ENCODE data around the gene SNX22.
A peak's percentile ranks its signal among the peaks of the same experiment; 100 is the strongest.

The SNX22 gene

DNA sequence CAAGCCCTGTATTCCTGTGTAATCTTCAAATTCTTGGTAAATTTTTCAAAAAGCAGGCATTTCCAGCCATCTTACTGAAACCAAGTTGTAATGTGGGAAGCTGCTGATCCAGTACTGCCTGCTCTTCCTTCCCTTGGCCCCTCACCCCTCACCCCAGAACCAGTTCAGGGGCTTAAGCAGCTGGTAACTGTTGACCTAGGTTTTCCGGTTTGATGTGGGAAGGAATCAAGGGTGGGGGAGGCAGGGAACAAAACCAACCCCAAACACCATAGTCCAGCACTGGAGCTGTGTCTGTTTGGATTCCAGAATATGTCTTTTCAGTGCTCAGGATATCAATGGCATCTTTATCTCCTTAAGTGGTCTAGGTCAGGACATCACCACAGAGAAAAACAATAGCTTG lies 29.1 kb upstream of the SNX22 start:
- Mint-ChIP-seq H3K36me3 (ENCODE audit: insufficient read depth) (peaks cover 70% of the 10 kb centered on the region), H3K4me1 (no peaks in the 10 kb centered on the region), H3K27me3 (no peaks in the 10 kb centered on the region), H3K27ac (ENCODE audit: low read depth) (no peak overlapping the region), H3K9me3 (no peaks in the 10 kb centered on the region), H3K4me3 (no peak overlapping the region)
- ATAC-seq (replicated peaks; ENCODE audit: extremely low read depth, poor library complexity, severe bottlenecking): no peak
- no peak for DNase-seq (ENCODE audit: low spot score in 2 of 2)

DNA sequence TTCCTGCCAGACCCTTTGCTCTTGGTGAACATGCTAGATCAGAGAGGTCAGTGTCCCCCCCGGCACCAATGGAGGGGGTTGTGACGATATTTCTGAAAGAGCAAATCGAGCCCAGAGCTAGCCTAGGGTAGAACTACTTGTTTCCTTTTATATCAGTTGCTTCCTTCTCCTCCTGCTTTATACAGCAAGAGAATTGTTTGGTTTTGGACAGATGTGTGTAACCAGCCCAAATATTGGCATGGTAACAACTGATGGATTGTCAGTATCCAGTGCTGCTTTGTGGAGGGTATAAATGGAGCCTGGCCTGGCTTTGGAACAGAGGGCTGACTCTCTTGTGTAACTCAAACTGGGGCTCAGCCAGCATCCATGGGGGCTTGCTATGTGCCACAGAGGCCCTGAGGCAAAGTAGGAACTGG lies 28.6 kb upstream of the SNX22 start:
- DNase-seq (ENCODE audit: low spot score in 2 of 2) (no peak), ATAC-seq (replicated peaks; ENCODE audit: extremely low read depth, poor library complexity, severe bottlenecking) (no peak)
- H3K27ac Mint-ChIP-seq (ENCODE audit: low read depth): no peak overlapping the region
- no peak overlapping the region for H3K4me3 Mint-ChIP-seq
- no peaks in the 10 kb centered on the region for H3K4me1 Mint-ChIP-seq
- no peaks in the 10 kb centered on the region for H3K27me3 Mint-ChIP-seq
- H3K36me3 Mint-ChIP-seq (ENCODE audit: insufficient read depth): peaks cover 72% of the 10 kb centered on the region
- H3K9me3 Mint-ChIP-seq: no peaks in the 10 kb centered on the region

- Mint-ChIP-seq H3K27me3 (no peaks in the 10 kb centered on the region), H3K9me3 (no peaks in the 10 kb centered on the region), H3K27ac (ENCODE audit: low read depth) (no peak overlapping the region), H3K4me3 (no peak overlapping the region), H3K36me3 (ENCODE audit: insufficient read depth) (peaks cover 76% of the 10 kb centered on the region), H3K4me1 (no peaks in the 10 kb centered on the region)
- no peak for DNase-seq (ENCODE audit: low spot score in 2 of 2)
- ATAC-seq (replicated peaks; ENCODE audit: extremely low read depth, poor library complexity, severe bottlenecking): no peak
Measured at GRCh38 chr15:64125978-64126377, 25.6 kb upstream of the SNX22 start.

- Mint-ChIP-seq H3K4me3 (no peak overlapping the region), H3K27ac (ENCODE audit: low read depth) (peak overlapping the region; percentile 16), H3K9me3 (no peaks in the 10 kb centered on the region), H3K4me1 (no peaks in the 10 kb centered on the region), H3K27me3 (no peaks in the 10 kb centered on the region), H3K36me3 (ENCODE audit: insufficient read depth) (peaks cover 82% of the 10 kb centered on the region)
- DNase-seq (ENCODE audit: low spot score in 2 of 2) (no peak), ATAC-seq (replicated peaks; ENCODE audit: extremely low read depth, poor library complexity, severe bottlenecking) (no peak)
Measured at GRCh38 chr15:64127521-64128270, 23.8 kb upstream of the SNX22 start.

DNA sequence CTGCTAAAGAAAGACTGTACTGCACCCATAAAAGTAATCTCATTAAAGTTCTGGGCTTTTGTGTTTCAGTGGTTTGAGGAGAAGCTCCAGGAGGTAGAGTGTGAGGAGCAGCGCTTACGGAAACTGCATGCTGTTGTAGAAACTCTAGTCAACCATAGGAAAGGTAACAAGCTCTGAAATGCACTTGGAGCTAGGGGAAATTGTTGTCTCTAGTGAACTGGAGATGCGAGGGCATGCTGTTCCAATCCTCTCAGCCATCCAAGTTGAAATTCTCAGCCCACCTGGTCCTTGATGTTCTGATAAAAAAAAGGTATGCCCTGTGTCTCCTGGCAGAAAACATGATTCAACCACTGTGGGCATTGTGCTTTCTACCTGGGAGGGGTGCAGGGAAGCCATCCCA lies 21.4 kb upstream of the SNX22 start:
- no peak for DNase-seq (ENCODE audit: low spot score in 2 of 2)
- Mint-ChIP-seq H3K27ac (ENCODE audit: low read depth) (no peak overlapping the region), H3K4me3 (no peak overlapping the region), H3K9me3 (no peaks in the 10 kb centered on the region), H3K36me3 (ENCODE audit: insufficient read depth) (peaks cover 82% of the 10 kb centered on the region), H3K4me1 (no peaks in the 10 kb centered on the region), H3K27me3 (no peaks in the 10 kb centered on the region)
- no peak for ATAC-seq (replicated peaks; ENCODE audit: extremely low read depth, poor library complexity, severe bottlenecking)

DNA sequence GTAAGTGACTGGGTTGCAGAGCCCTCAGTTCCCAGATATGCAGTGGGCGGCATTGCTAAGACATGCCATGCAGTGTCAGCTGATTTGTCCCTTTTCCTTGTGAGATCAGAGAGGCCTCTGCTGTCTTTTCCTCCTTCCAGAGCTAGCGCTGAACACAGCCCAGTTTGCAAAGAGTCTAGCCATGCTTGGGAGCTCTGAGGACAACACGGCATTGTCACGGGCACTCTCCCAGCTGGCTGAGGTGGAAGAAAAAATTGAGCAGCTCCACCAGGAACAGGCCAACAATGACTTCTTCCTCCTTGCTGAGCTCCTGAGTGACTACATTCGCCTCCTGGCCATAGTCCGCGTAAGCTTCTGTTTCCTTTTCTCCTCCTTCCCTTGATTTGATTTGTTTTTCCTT lies 20.0 kb upstream of the SNX22 start:
- ATAC-seq (replicated peaks; ENCODE audit: extremely low read depth, poor library complexity, severe bottlenecking) (no peak), DNase-seq (ENCODE audit: low spot score in 2 of 2) (no peak)
- H3K4me1 Mint-ChIP-seq: no peaks in the 10 kb centered on the region
- H3K9me3 Mint-ChIP-seq: no peaks in the 10 kb centered on the region
- H3K27ac Mint-ChIP-seq (ENCODE audit: low read depth): no peak overlapping the region
- H3K4me3 Mint-ChIP-seq: no peak overlapping the region
- peaks cover 84% of the 10 kb centered on the region for H3K36me3 Mint-ChIP-seq (ENCODE audit: insufficient read depth)
- H3K27me3 Mint-ChIP-seq: no peaks in the 10 kb centered on the region

DNA sequence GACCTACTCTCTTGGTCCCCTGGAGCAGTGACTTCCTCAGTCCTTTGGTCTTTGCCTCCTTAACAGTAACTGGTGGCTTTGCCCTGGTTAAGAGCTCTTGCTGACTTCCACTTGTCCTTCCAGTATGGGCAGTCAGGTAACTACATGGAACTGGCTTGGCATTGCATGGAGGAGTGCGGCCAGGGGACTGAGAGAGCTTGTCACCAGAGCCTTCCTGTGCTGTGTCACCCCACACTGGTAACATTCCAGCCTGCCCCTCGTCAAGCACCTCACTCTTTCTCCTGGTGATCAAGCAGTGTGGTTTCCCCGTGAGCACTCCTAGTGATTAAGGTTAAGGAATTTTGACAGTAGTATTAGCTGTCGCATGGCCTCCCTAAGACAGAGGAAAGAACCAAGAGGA lies 19.3 kb upstream of the SNX22 start:
- Mint-ChIP-seq H3K9me3 (no peaks in the 10 kb centered on the region), H3K4me1 (no peaks in the 10 kb centered on the region), H3K36me3 (ENCODE audit: insufficient read depth) (peaks cover 83% of the 10 kb centered on the region), H3K27me3 (no peaks in the 10 kb centered on the region), H3K4me3 (no peak overlapping the region), H3K27ac (ENCODE audit: low read depth) (no peak overlapping the region)
- no peak for DNase-seq (ENCODE audit: low spot score in 2 of 2)
- no peak for ATAC-seq (replicated peaks; ENCODE audit: extremely low read depth, poor library complexity, severe bottlenecking)

DNA sequence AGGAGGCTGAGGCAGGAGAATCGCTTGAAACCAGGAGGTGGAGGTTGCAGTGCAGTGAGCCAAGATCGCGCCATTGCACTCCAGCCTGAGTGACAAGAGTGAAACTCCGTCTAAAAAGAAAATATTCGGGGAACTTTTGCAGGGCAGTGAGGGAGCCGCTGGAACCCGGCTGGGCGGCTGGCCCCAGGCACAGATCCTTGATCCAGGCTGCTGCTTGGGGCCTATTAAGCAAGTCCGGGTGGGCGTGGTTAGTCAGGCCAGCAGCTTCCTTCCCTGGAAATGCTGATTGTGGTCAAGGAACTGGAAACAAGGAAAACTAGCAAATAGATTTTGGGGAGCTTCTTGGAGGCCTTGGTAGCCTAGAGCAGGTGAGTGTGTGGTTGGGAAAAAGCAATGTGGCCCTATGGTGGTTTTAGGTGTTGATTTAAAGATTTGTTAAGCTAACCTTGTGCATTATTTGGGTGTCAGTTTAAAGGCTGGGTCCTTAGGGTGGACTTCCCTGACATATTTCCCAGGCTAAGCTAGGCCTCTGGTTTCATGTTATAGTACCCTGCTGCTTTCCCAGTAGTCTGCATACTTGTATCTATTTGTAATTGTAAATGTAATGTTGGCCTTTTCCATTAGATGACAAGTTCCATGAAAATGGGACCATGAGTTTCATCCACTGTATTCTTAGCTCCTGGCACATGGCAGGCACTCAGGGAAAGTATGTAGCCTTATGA lies 17.7 kb upstream of the SNX22 start:
- no peak overlapping the region for H3K27ac Mint-ChIP-seq (ENCODE audit: low read depth)
- no peaks in the 10 kb centered on the region for H3K27me3 Mint-ChIP-seq
- no peak for DNase-seq (ENCODE audit: low spot score in 2 of 2)
- peaks cover 76% of the 10 kb centered on the region for H3K36me3 Mint-ChIP-seq (ENCODE audit: insufficient read depth)
- H3K9me3 Mint-ChIP-seq: no peaks in the 10 kb centered on the region
- no peak for ATAC-seq (replicated peaks; ENCODE audit: extremely low read depth, poor library complexity, severe bottlenecking)
- no peaks in the 10 kb centered on the region for H3K4me1 Mint-ChIP-seq
- H3K4me3 Mint-ChIP-seq: no peak overlapping the region

- H3K4me3 Mint-ChIP-seq: no peak overlapping the region
- DNase-seq (ENCODE audit: low spot score in 2 of 2) (no peak), ATAC-seq (replicated peaks; ENCODE audit: extremely low read depth, poor library complexity, severe bottlenecking) (no peak)
- H3K27ac Mint-ChIP-seq (ENCODE audit: low read depth): no peak overlapping the region
- H3K27me3 Mint-ChIP-seq: no peaks in the 10 kb centered on the region
- H3K9me3 Mint-ChIP-seq: no peaks in the 10 kb centered on the region
- H3K36me3 Mint-ChIP-seq (ENCODE audit: insufficient read depth): peaks cover 70% of the 10 kb centered on the region
- no peaks in the 10 kb centered on the region for H3K4me1 Mint-ChIP-seq
Measured at GRCh38 chr15:64134345-64134829, 17.1 kb upstream of the SNX22 start.

DNA sequence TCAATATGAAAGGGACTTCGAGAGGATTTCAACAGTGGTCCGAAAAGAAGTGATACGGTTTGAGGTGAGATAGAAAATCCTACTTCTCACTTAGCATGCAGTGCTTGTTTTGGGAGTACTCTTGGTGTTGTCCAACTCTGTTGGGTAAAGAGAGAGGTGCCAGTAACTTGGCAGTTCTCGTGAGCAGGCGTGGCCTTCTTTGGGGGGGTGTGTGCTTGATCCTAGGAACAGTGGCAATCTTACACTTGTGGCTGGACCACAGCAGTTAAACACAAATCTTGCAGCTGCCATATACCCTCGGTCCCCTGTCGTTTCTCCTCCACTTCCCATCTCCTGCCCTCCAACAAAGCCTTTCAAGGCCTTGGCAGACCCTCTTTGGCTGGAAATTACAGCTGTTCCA lies 15.2 kb upstream of the SNX22 start:
- Mint-ChIP-seq H3K36me3 (ENCODE audit: insufficient read depth) (peaks cover 59% of the 10 kb centered on the region), H3K27me3 (no peaks in the 10 kb centered on the region)
- DNase-seq (ENCODE audit: low spot score in 2 of 2): no peak

GRCh38 chr15:64137226-64137833 lies 14.2 kb upstream of the SNX22 start:
- Mint-ChIP-seq H3K4me1 (no peaks in the 10 kb centered on the region), H3K9me3 (no peaks in the 10 kb centered on the region), H3K27ac (ENCODE audit: low read depth) (no peak overlapping the region), H3K27me3 (no peaks in the 10 kb centered on the region), H3K36me3 (ENCODE audit: insufficient read depth) (peaks cover 51% of the 10 kb centered on the region), H3K4me3 (no peak overlapping the region)
- ATAC-seq (replicated peaks; ENCODE audit: extremely low read depth, poor library complexity, severe bottlenecking) (no peak), DNase-seq (ENCODE audit: low spot score in 2 of 2) (no peak)

More for the DNA sequence above, 15.2 kb upstream of the SNX22 start:
- ATAC-seq (replicated peaks; ENCODE audit: extremely low read depth, poor library complexity, severe bottlenecking): no peak
- no peak overlapping the region for H3K27ac Mint-ChIP-seq (ENCODE audit: low read depth)
- no peaks in the 10 kb centered on the region for H3K4me1 Mint-ChIP-seq
- no peak overlapping the region for H3K4me3 Mint-ChIP-seq
- H3K9me3 Mint-ChIP-seq: no peaks in the 10 kb centered on the region

DNA sequence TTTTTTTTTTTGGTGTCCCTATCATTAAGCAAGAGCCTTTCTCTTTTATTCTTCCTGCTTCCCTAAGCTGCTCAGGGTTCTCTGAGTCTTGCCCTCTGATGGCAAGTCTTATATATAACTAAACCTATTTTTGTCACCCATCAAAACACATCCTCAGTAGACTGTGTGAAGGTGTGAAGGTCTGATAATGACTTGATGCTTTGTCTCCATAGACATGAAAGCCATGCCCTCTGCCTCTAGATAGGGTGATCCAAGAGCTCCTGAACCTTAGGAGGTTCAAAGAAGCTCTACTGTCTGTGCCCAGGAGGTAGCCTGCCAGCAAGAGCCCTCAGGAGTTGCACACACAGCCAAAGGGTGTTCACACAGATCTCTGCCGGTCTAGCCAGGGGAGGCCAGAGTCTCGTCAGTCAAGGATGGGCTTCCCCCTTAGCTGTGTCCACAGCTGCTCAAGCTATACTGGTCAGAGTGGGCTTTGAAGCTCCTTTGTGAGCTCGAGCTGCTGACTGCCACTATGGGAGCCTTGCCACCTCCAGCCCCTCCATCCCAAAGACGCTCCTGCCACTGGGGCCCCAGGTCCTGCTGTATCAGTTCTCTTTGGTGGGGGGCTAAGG lies 13.1 kb upstream of the SNX22 start:
- Mint-ChIP-seq H3K27ac (ENCODE audit: low read depth) (no peak overlapping the region), H3K4me1 (no peaks in the 10 kb centered on the region), H3K9me3 (no peaks in the 10 kb centered on the region), H3K4me3 (no peak overlapping the region), H3K36me3 (ENCODE audit: insufficient read depth) (peaks cover 45% of the 10 kb centered on the region), H3K27me3 (no peaks in the 10 kb centered on the region)
- no peak for DNase-seq (ENCODE audit: low spot score in 2 of 2)
- ATAC-seq (replicated peaks; ENCODE audit: extremely low read depth, poor library complexity, severe bottlenecking): no peak

Data from central memory CD8-positive, alpha-beta T cell (primary cell).